WERI-Rb-1 (cell line): ENCODE measurements around the gene NELL2.
"Not testable (repeated sequence)": the region's sequence is repeated elsewhere in the genome, so short reads cannot be mapped to it uniquely, and the experiment has no call there.

ENCODE experiments used
- DNase-seq: peaks from one replicate; pipeline ENCODE4 v3.0.0-alpha.2; 2020
- H3K27ac ChIP-seq: fragments of 250-450 bp; sonication (Bioruptor Pico); 2 replicates; pipeline ENCODE4 v1.5.1; 2020; ENCODE audit warnings: mild to moderate bottlenecking, moderate library complexity
- H3K27me3 ChIP-seq: fragments of 250-450 bp; sonication (Bioruptor Pico); 2 replicates; pipeline ENCODE4 v1.5.1; 2021; ENCODE audit warnings: mild to moderate bottlenecking, low read depth, moderate library complexity; ENCODE audit not compliant: insufficient read depth, severe bottlenecking
- H3K36me3 ChIP-seq: fragments of 250-450 bp; sonication (Bioruptor Pico); 2 replicates; pipeline ENCODE4 v1.5.1; 2020; ENCODE audit warnings: mild to moderate bottlenecking, moderate library complexity
- H3K4me3 ChIP-seq: 2 replicates; pipeline ENCODE4 v1.5.1; 2011; ENCODE audit warnings: low read depth, mild to moderate bottlenecking, control low read depth, low read length
- H3K9me3 ChIP-seq: fragments of 250-450 bp; sonication (Bioruptor Pico); 2 replicates; pipeline ENCODE4 v1.5.1; 2021; ENCODE audit warnings: mild to moderate bottlenecking, moderate library complexity; ENCODE audit not compliant: severe bottlenecking
- TF ChIP-seq, protein P1 (sequence below): IDR thresholded peaks from 2 replicates; pipeline ENCODE4 v1.5.1; 2011; ENCODE audit warnings: low read depth, mild to moderate bottlenecking, control low read depth, inconsistent platforms, low read length

NELL2 gene

DNA sequence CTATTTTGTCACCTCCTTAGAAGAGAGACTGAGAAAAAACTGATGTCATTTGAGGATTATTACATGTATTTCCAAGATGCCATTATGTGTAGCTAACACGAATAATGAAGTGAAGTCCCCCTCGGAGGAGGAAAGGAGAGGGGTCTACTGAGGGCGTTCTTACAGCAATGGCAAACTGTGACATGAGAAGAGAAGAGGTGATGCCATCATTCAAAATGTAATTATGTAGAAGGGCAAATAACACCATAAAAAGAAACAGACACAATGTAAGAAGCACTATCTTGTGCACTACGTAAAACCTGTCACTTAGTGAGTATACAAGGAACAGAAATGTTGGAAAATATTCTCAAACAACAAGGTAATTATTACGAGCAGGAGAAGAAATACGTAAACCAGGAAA lies 126.5 kb downstream of the NELL2 start:
- no peaks in the 10 kb centered on the region for H3K9me3 ChIP-seq
- DNase-seq, result no peak
- no peak overlapping the region for H3K27ac ChIP-seq
- TF ChIP-seq, protein P1, sequence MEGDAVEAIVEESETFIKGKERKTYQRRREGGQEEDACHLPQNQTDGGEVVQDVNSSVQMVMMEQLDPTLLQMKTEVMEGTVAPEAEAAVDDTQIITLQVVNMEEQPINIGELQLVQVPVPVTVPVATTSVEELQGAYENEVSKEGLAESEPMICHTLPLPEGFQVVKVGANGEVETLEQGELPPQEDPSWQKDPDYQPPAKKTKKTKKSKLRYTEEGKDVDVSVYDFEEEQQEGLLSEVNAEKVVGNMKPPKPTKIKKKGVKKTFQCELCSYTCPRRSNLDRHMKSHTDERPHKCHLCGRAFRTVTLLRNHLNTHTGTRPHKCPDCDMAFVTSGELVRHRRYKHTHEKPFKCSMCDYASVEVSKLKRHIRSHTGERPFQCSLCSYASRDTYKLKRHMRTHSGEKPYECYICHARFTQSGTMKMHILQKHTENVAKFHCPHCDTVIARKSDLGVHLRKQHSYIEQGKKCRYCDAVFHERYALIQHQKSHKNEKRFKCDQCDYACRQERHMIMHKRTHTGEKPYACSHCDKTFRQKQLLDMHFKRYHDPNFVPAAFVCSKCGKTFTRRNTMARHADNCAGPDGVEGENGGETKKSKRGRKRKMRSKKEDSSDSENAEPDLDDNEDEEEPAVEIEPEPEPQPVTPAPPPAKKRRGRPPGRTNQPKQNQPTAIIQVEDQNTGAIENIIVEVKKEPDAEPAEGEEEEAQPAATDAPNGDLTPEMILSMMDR, result no peak
- H3K27me3 ChIP-seq, result no peaks in the 10 kb centered on the region
- H3K36me3 ChIP-seq, result no peaks in the 10 kb centered on the region
- no peak overlapping the region for H3K4me3 ChIP-seq

DNA sequence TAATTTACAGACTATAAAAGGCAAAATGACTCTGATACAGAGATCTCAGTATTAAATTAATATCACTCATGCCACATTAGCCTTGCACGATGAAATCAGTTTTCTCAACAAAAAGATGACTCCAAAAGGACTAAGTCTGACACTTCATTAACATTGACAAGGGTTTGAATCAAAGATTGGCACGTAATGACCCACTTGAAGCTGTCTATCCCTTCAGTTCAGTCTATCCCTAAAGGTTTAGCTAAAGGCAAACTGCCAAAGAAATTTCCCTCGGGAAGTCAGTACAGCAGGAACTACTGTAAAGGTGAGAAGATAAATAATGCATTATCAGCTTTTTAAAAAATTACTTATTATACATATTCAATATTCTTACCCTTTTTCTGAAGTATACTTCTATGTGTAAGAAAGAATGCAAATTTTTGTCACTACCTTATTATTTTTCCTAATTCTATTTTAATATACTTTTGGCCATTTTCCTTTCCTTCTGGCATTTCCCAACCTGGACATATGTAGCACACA lies 127.1 kb downstream of the NELL2 start:
- no peaks in the 10 kb centered on the region for H3K27me3 ChIP-seq

DNA sequence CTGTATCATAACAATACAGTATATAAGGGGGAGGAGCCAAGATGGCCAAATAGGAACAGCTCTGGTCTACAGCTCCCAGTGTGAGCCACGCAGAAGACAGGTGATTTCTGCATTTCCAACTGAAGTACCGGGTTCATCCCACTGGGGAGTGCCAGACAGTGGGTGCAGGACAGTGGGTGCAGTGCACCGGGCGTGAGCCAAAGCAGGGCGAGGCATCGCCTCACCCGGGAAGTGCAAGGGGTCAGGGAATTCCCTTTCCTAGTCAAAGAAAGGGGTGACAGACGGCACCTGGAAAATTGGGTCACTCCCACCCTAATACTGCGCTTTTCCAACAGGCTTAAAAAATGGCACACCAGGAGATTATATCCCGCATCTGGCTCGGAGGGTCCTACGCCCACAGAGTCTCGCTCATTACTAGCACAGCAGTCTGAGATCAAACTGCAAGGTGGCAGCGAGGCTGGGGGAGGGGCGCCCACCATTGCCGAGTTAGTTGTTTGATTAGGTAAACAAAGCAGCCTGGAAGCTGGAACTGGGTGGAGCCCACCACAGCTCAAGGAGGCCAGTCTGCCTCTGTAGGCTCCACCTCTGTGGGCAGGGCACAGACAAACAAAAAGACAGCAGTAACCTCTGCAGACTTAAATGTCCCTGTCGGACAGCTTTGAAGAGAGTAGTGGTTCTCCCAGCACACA lies 134.7 kb downstream of the NELL2 start:
- H3K27ac ChIP-seq, DNase-seq, H3K9me3 ChIP-seq, H3K4me3 ChIP-seq, H3K36me3 ChIP-seq, H3K27me3 ChIP-seq: not testable (repeated sequence)

More for the DNA sequence above, 127.1 kb downstream of the NELL2 start:
- Histone ChIP-seq H3K9me3 (no peaks in the 10 kb centered on the region), H3K4me3 (no peak overlapping the region), H3K36me3 (no peaks in the 10 kb centered on the region), H3K27ac (no peak overlapping the region)
- no peak for DNase-seq
- TF ChIP-seq, protein P1, result no peak

DNA sequence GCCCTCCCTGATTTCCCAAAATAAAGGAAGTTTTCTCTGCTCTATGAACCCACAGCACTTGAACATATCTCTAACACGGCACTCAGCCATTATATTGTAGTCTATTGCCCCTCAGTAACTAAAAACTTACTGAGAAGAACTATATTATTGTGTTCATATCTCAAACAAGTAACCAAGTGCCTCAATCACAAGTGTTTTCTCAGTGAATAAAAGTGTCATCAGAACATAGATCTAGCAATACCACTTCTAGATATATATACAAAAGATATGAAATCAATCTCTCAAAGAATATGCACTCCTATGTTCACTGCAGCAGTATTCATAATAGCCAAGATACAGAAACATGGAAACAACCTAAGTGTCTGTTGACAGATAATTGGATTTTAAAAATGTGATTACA lies 138.1 kb downstream of the NELL2 start:
- DNase-seq, result no peak
- no peak overlapping the region for H3K4me3 ChIP-seq
- TF ChIP-seq, protein P1, result no peak
- H3K27ac ChIP-seq, result no peak overlapping the region
- H3K9me3 ChIP-seq, result no peaks in the 10 kb centered on the region
- no peaks in the 10 kb centered on the region for H3K27me3 ChIP-seq
- H3K36me3 ChIP-seq, result no peaks in the 10 kb centered on the region

DNA sequence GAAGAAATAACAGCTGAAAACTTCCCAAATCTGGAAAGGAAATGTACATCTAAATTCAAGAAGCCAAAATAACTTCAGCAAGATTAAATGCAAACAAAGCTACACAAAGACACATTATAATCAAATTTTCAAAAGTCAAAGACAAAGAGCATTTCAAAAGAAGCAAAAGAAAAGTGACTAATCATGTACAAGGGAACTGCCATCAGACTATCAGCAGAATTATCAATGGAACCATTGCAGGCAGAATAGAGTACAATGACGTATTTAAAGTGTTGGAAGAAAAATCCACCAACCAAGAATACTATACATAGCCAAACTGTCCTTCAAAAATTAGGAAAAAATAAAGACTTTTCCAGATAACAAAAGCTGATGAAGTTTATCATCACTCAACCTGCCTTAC lies 147.5 kb downstream of the NELL2 start:
- TF ChIP-seq, protein P1, result no peak
- Histone ChIP-seq H3K4me3 (no peak overlapping the region), H3K9me3 (peaks cover 6% of the 10 kb centered on the region), H3K27ac (no peak overlapping the region), H3K36me3 (no peaks in the 10 kb centered on the region), H3K27me3 (no peaks in the 10 kb centered on the region)
- no peak for DNase-seq

DNA sequence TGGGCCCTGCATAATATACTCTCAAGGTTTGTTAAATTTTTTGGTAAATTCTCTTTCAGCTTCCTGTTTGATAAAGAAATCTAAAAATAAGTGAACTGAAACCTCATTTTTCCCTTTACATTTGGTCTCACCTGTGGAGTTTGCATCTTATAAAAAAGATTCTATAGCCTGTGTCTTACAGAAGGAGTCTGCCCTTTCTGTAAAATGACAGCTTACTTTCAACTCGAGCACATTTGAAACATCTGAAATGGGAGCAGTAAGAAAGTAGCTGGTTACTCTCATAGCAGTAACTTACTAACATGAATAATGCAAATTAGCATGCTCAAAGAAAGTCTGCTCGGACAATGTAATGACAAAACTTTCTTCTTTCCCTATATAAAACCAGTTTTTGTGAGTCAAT lies 155.8 kb downstream of the NELL2 start:
- TF ChIP-seq, protein P1, result no peak
- Histone ChIP-seq H3K36me3 (no peaks in the 10 kb centered on the region), H3K9me3 (peaks cover 4% of the 10 kb centered on the region), H3K27ac (no peak overlapping the region), H3K27me3 (no peaks in the 10 kb centered on the region), H3K4me3 (no peak overlapping the region)
- no peak for DNase-seq
